Activated gamma-delta T cell treated with Interleukin-2 at 50 U/mL for 16 hours (primary cell): ENCODE data around the gene NCR3LG1.

Experiments used
- DNase-seq: peaks from one replicate; pipeline ENCODE4 v3.0.0-alpha.2; 2020

The NCR3LG1 gene

GRCh38 chr11:17371614-17372013 is 20.0 kb downstream of the NCR3LG1 start:
- no peak for DNase-seq

GRCh38 chr11:17375547-17375946 is 23.9 kb downstream of the NCR3LG1 start:
- no peak for DNase-seq

- DNase-seq, result no peak
Measured at GRCh38 chr11:17376493-17376892, 24.9 kb downstream of the NCR3LG1 start.

GRCh38 chr11:17378655-17379054 is 27.1 kb downstream of the NCR3LG1 start:
- no peak for DNase-seq

- DNase-seq, result no peak
Measured at GRCh38 chr11:17379383-17380180, 28.0 kb downstream of the NCR3LG1 start.

GRCh38 chr11:17381156-17381555 is 29.6 kb downstream of the NCR3LG1 start:
- no peak for DNase-seq

- DNase-seq, result no peak
Measured at GRCh38 chr11:17382046-17382728, 30.6 kb downstream of the NCR3LG1 start.

- no peak for DNase-seq
Measured at GRCh38 chr11:17383461-17383860, 31.9 kb downstream of the NCR3LG1 start.

- DNase-seq, result peak; percentile 78
Measured at GRCh38 chr11:17384002-17384511, 32.5 kb downstream of the NCR3LG1 start.

- no peak for DNase-seq
Measured at GRCh38 chr11:17385492-17385891, 33.9 kb downstream of the NCR3LG1 start.

GRCh38 chr11:17385926-17386325 is 34.3 kb downstream of the NCR3LG1 start:
- no peak for DNase-seq

- peak; percentile 19 for DNase-seq
Measured at GRCh38 chr11:17386331-17387084, 34.9 kb downstream of the NCR3LG1 start.

- no peak for DNase-seq
Measured at GRCh38 chr11:17387254-17387653, 35.7 kb downstream of the NCR3LG1 start.

GRCh38 chr11:17387811-17388210 is 36.2 kb downstream of the NCR3LG1 start:
- DNase-seq, result no peak

GRCh38 chr11:17388609-17389210 is 37.1 kb downstream of the NCR3LG1 start, which contains the start of gene KCNJ11:
TSS of gene KCNJ11 (minus strand) at chr11:17388659. CDS start at chr11:17388091, 568 bp downstream.
- peak; percentile 12 for DNase-seq

GRCh38 chr11:17389211-17389956 is 37.8 kb downstream of the NCR3LG1 start:
- peak; percentile 83 for DNase-seq

- DNase-seq, result no peak
Measured at GRCh38 chr11:17389957-17390649, 38.5 kb downstream of the NCR3LG1 start.

GRCh38 chr11:17391493-17392355 is 40.1 kb downstream of the NCR3LG1 start:
- no peak for DNase-seq

- DNase-seq, result no peak
Measured at GRCh38 chr11:17392872-17393271, 41.3 kb downstream of the NCR3LG1 start.

GRCh38 chr11:17393472-17393871 is 41.9 kb downstream of the NCR3LG1 start:
- DNase-seq, result no peak
